ENCODE results near the gene MEG3. TPM values are rescaled to one million over a fixed set of nuclear protein-coding genes. Genes with fewer than 3 reads are reported as not detected.

Gene MEG3
- 203 and 396 TPM in 2 replicates for total RNA-seq

GRCh38 chr14:100825713-100826331 is at the start of gene MEG3:
TSS of gene MEG3 (plus strand) at chr14:100826118.

GRCh38 chr14:100903672-100904185 is 77.8 kb downstream of the MEG3 start, which contains the start of gene RTL1:
TSS of gene RTL1 (minus strand) at chr14:100903722. CDS start at chr14:100884788, 18,934 bp downstream.

Other genes with a start within 250 kb of the MEG3 start
- 0.26 and 0.78 TPM in 2 replicates for gene BEGAIN, start 238.7 kb upstream of the MEG3 start, total RNA-seq
- gene DLK1, start 99.2 kb upstream of the MEG3 start, total RNA-seq = not detected in 2 replicates
- gene RTL1, start 77.6 kb downstream of the MEG3 start, total RNA-seq = not detected in 2 replicates